IMR-90 (cell line): ENCODE measurements around the gene NDST1.

Experiments
- BHLHE40 ChIP-seq: fragments of 150-350 bp; IDR thresholded peaks from 2 replicates; pipeline ENCODE4 v1.6.1; 2016; ENCODE audit warnings: mild to moderate bottlenecking, low read depth, low read length
- FOS ChIP-seq: fragments of 150-350 bp; IDR thresholded peaks from 2 replicates; pipeline ENCODE4 v1.6.1; 2016; ENCODE audit warnings: low read depth, low read length
- POLR2A ChIP-seq: IDR thresholded peaks from 2 replicates; pipeline ENCODE4 v1.6.1; 2012; ENCODE audit warnings: mild to moderate bottlenecking, low read depth, low read length
- RAD21 ChIP-seq: IDR thresholded peaks from 2 replicates; pipeline ENCODE4 v1.6.1; 2012; ENCODE audit warnings: low read length, improper control_type of control experiment
- RFX5 ChIP-seq: IDR thresholded peaks from 2 replicates; pipeline ENCODE4 v1.8.0; 2012; ENCODE audit warnings: low read depth, mild to moderate bottlenecking, low read length, moderate library complexity
- SMC3 ChIP-seq: fragments of 150-350 bp; IDR thresholded peaks from 2 replicates; pipeline ENCODE4 v1.6.1; 2016; ENCODE audit warnings: low read depth, mild to moderate bottlenecking, antibody characterized with exemption, low read length, moderate library complexity
- TF ChIP-seq, protein P1 (sequence below): conservative IDR thresholded peaks from 2 replicates; pipeline ENCODE4 v1.5.1; 2012; ENCODE audit warnings: mild to moderate bottlenecking, low read depth, low read length, improper control_type of control experiment
- TF ChIP-seq, protein P2 (sequence below): fragments of 150-350 bp; IDR thresholded peaks from 2 replicates; pipeline ENCODE4 v1.6.1; 2017; ENCODE audit warnings: mild to moderate bottlenecking, antibody characterized with exemption, low read length, low read depth
- TF ChIP-seq, protein P3 (sequence below): fragments of 150-350 bp; IDR thresholded peaks from 2 replicates; pipeline ENCODE4 v1.6.1; 2016; ENCODE audit warnings: low read depth, mild to moderate bottlenecking, low read length, moderate library complexity, borderline replicate concordance

DNA sequence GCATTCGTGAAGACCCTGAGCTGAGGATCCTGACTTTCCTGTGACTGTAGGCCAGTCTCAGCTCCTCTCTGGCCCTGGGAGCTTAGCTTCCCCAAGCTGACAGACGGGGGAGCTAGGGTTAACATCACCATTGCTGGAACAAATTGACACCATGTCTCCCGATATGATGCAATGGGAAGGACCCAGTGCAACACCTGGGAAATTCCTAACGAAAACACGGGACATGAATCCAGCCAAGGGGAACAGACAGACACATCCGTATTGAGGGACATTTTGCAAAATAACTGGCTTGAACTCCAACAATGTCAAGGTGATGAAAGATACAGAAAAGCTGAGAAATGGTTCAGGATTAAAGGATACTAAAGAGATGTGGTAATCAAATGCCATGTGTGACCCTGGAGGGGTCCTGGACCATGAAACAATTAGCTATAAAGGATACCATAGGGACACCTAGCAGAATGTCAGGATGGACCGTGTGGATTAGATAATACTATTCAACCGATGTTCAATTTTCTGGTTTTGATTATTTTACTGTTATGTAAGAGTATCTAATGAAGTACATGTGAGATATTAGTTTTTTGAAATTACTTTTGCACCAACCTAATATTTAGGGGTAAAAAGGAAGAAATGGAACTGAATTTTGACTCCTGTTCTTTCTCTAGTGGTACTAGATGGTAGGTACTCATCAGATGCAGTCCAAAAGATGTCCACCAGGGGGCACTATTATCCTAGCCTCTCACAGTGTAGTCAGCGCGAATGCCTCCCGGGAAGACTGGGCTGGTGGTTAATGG is 52.7 kb downstream of the NDST1 start:
- TF ChIP-seq, protein P1, sequence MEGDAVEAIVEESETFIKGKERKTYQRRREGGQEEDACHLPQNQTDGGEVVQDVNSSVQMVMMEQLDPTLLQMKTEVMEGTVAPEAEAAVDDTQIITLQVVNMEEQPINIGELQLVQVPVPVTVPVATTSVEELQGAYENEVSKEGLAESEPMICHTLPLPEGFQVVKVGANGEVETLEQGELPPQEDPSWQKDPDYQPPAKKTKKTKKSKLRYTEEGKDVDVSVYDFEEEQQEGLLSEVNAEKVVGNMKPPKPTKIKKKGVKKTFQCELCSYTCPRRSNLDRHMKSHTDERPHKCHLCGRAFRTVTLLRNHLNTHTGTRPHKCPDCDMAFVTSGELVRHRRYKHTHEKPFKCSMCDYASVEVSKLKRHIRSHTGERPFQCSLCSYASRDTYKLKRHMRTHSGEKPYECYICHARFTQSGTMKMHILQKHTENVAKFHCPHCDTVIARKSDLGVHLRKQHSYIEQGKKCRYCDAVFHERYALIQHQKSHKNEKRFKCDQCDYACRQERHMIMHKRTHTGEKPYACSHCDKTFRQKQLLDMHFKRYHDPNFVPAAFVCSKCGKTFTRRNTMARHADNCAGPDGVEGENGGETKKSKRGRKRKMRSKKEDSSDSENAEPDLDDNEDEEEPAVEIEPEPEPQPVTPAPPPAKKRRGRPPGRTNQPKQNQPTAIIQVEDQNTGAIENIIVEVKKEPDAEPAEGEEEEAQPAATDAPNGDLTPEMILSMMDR = peak; percentile 93
- TF ChIP-seq POLR2A (no peak), RFX5 (no peak), SMC3 (peak; percentile 93), RAD21 (peak; percentile 96), BHLHE40 (no peak), FOS (no peak)
- TF ChIP-seq, protein P2, sequence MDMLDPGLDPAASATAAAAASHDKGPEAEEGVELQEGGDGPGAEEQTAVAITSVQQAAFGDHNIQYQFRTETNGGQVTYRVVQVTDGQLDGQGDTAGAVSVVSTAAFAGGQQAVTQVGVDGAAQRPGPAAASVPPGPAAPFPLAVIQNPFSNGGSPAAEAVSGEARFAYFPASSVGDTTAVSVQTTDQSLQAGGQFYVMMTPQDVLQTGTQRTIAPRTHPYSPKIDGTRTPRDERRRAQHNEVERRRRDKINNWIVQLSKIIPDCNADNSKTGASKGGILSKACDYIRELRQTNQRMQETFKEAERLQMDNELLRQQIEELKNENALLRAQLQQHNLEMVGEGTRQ = no peak
- TF ChIP-seq, protein P3, sequence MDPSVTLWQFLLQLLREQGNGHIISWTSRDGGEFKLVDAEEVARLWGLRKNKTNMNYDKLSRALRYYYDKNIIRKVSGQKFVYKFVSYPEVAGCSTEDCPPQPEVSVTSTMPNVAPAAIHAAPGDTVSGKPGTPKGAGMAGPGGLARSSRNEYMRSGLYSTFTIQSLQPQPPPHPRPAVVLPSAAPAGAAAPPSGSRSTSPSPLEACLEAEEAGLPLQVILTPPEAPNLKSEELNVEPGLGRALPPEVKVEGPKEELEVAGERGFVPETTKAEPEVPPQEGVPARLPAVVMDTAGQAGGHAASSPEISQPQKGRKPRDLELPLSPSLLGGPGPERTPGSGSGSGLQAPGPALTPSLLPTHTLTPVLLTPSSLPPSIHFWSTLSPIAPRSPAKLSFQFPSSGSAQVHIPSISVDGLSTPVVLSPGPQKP = no peak
